CD14-positive monocyte (primary cell): ENCODE data around the gene CCDC85C. TPM values are rescaled to one million over a fixed set of nuclear protein-coding genes. Genes with fewer than 3 reads are reported as not detected.

Source experiments
- DNase-seq, 3 donors: peaks; one replicate each; pipeline ENCODE4 v3.0.0-alpha.2; 2011 to 2022
- H2AFZ ChIP-seq: 2 replicates; pipeline ENCODE4 v1.6.0; 2012; ENCODE audit warnings: mild to moderate bottlenecking, low read depth, low read length, inconsistent platforms; ENCODE audit not compliant: insufficient read depth, poor library complexity, severe bottlenecking
- H3K27ac ChIP-seq, 2 donors: 1 replicate in 1 of 2; 2 replicates in 1 of 2; pipeline ENCODE4 v1.5.1; 2012 to 2013; ENCODE audit warnings: low read length in 2 of 2, control low read depth in 1 of 2, inconsistent platforms in 1 of 2, low read depth in 1 of 2, mild to moderate bottlenecking in 1 of 2
- H3K27me3 ChIP-seq, 2 donors: one replicate each; pipeline versions ENCODE4 v1.6.0 to v1.6.1; 2011 to 2013; ENCODE audit warnings: low read length in 2 of 2; ENCODE audit not compliant: control insufficient read depth in 2 of 2, insufficient read depth in 2 of 2
- H3K36me3 ChIP-seq, 2 donors: replicated peaks in 1 of 2; 1 replicate in 1 of 2; 2 replicates in 1 of 2; pipeline versions ENCODE4 v1.5.1 to v1.6.1; 2012 to 2013; ENCODE audit warnings: low read length in 2 of 2, control low read depth in 1 of 2, inconsistent platforms in 1 of 2, mild to moderate bottlenecking in 1 of 2; ENCODE audit not compliant: insufficient read depth in 2 of 2, control insufficient read depth in 1 of 2
- H3K4me1 ChIP-seq, 2 donors: 1 replicate in 1 of 2; 2 replicates in 1 of 2; pipeline versions ENCODE4 v1.5.1 to v1.6.1; 2012 to 2013; ENCODE audit warnings: low read length in 2 of 2, control low read depth in 1 of 2, inconsistent platforms in 1 of 2, mild to moderate bottlenecking in 1 of 2, moderate library complexity in 1 of 2; ENCODE audit not compliant: insufficient read depth in 2 of 2, control insufficient read depth in 1 of 2
- H3K4me2 ChIP-seq: replicated peaks from 2 replicates; pipeline ENCODE3; 2012; ENCODE audit warnings: low read length, moderate library complexity, mild to moderate bottlenecking; ENCODE audit not compliant: poor library complexity, severe bottlenecking; ENCODE audit errors: extremely low read depth
- H3K4me3 ChIP-seq, 3 experiments: fragments of 200-600 bp in 1 of 3; sonication (generic) in 1 of 3; replicated peaks in 1 of 3; 1 replicate in 2 of 3; 2 replicates in 1 of 3; pipeline ENCODE4 v1.5.1; 2011 to 2013; ENCODE audit warnings: low read length in 3 of 3, mild to moderate bottlenecking in 3 of 3, control low read depth in 2 of 3, low read depth in 2 of 3, inconsistent platforms in 1 of 3, moderate library complexity in 1 of 3
- H3K79me2 ChIP-seq: 2 replicates; pipeline ENCODE4 v1.6.0; 2012; ENCODE audit warnings: mild to moderate bottlenecking, control low read depth, inconsistent platforms, low read length, moderate library complexity; ENCODE audit not compliant: insufficient read depth
- H3K9ac ChIP-seq: 2 replicates; pipeline ENCODE4 v1.6.0; 2017; ENCODE audit warnings: low read length, mild to moderate bottlenecking; ENCODE audit not compliant: insufficient read depth, poor library complexity, severe bottlenecking
- H3K9me3 ChIP-seq, 2 donors: replicated peaks in 1 of 2; 1 replicate in 1 of 2; 2 replicates in 1 of 2; pipeline versions ENCODE4 v1.5.1 to v1.6.1; 2012 to 2013; ENCODE audit warnings: low read length in 2 of 2, control low read depth in 1 of 2; ENCODE audit not compliant: control insufficient read depth in 1 of 2, insufficient read depth in 1 of 2
- H4K20me1 ChIP-seq: 2 replicates; pipeline ENCODE4 v1.6.0; 2012; ENCODE audit warnings: mild to moderate bottlenecking, low read length, control low read depth, moderate library complexity; ENCODE audit not compliant: insufficient read depth
- H3K27ac Mint-ChIP-seq, 7 donors: one replicate each; pipeline ENCODE4 v1.8.0; 2020; ENCODE audit warnings: mild to moderate bottlenecking in 7 of 7, mixed read lengths in 7 of 7, moderate library complexity in 6 of 7, inconsistent platforms in 2 of 7
- H3K27me3 Mint-ChIP-seq, 3 donors: one replicate each; pipeline ENCODE4 v1.8.0; 2021 to 2022; ENCODE audit warnings: low read depth in 3 of 3, mild to moderate bottlenecking in 3 of 3, mixed read lengths in 3 of 3, moderate library complexity in 3 of 3, inconsistent platforms in 1 of 3
- H3K36me3 Mint-ChIP-seq, 2 donors: one replicate each; pipeline ENCODE4 v1.8.0; 2020; ENCODE audit warnings: mixed read lengths in 2 of 2, inconsistent platforms in 1 of 2, mild to moderate bottlenecking in 1 of 2
- H3K4me1 Mint-ChIP-seq: one replicate; pipeline ENCODE4 v1.8.0; 2020; ENCODE audit warnings: mild to moderate bottlenecking, mixed read lengths
- H3K4me3 Mint-ChIP-seq, 2 donors: one replicate each; pipeline ENCODE4 v1.8.0; 2020; ENCODE audit warnings: mild to moderate bottlenecking in 2 of 2, mixed read lengths in 2 of 2, moderate library complexity in 1 of 2
- H3K9me3 Mint-ChIP-seq, 7 donors: one replicate each; pipeline ENCODE4 v1.8.0; 2020 to 2022; ENCODE audit warnings: mixed read lengths in 7 of 7, mild to moderate bottlenecking in 6 of 7, moderate library complexity in 6 of 7, inconsistent platforms in 2 of 7
- CTCF ChIP-seq: fragments of 200-600 bp; IDR thresholded peaks from one replicate; pipeline ENCODE4 v1.8.0; 2022; ENCODE audit warnings: antibody characterized with exemption, mild to moderate bottlenecking
- WGBS: methylation state at CpG from one replicate; pipeline ENCODE4 v1.1.5; 2013; ENCODE audit warnings: missing lambda C conversion rate; ENCODE audit not compliant: insufficient coverage; 5-methylcytosine and 5-hydroxymethylcytosine counted together
- intact Hi-C, 2 donors: fragments of 100-400 bp; cut with micrococcal nuclease; formaldehyde crosslinking; loops; one replicate each; pipeline versions ENCODE4 v1.15.0 to v1.15.1; 2023
- polyA plus RNA-seq, 3 donors: library from polyadenylated mRNA; depleted of rRNA in 1 of 3; unstranded in 2 of 3; stranded (reverse) in 1 of 3; fragments of 300-500 nt in 2 of 3; fragments of >200 nt in 1 of 3; fragmentation: Illumina TruSeq in 2 of 3; gene quantifications; 1 replicate in 2 of 3; 2 replicates in 1 of 3; pipeline ENCODE4 v1.2.3, GENCODE V29; 2012 to 2021

The CCDC85C gene
- polyA plus RNA-seq, 3 donors = under 0.01 to 0.03 TPM; not detected in 1

- no peak for TF ChIP-seq CTCF
- no peak overlapping the region for H3K27ac Mint-ChIP-seq
These were observed 25.4 kb downstream of the CCDC85C start for GRCh38 chr14:99578541-99579101.

GRCh38 chr14:99576761-99577705, 27.0 kb downstream of the CCDC85C start:
- no peak for TF ChIP-seq CTCF
- Mint-ChIP-seq H3K4me1 (no peaks in the 10 kb centered on the region), H3K27me3 (peaks cover 0 to under 1% (median 0%) of the 10 kb centered on the region in 3 donors), H3K9me3 (no peaks in the 10 kb centered on the region), H3K4me3 (no peak overlapping the region), H3K27ac (no peak overlapping the region), H3K36me3 (no peaks in the 10 kb centered on the region)
- Histone ChIP-seq H3K4me3 (no peak overlapping the region), H3K27ac (no peak overlapping the region), H2AFZ (no peak overlapping the region), H4K20me1 (no peaks in the 10 kb centered on the region), H3K79me2 (no peaks in the 10 kb centered on the region), H3K27me3 (no peaks in the 10 kb centered on the region), H3K9me3 (no peaks in the 10 kb centered on the region), H3K9ac (no peak overlapping the region), H3K36me3 (no peaks in the 10 kb centered on the region), H3K4me1 (no peaks in the 10 kb centered on the region), H3K4me2 (no peak overlapping the region)
- 95% methylated on average over 19 of the region's 26 CpGs for WGBS
- intact Hi-C loops = no loop called here
- no peak for DNase-seq

More at GRCh38 chr14:99578541-99579101, 25.4 kb downstream of the CCDC85C start:
- H3K27me3 Mint-ChIP-seq = peaks cover 0 to 1% (median 0%) of the 10 kb centered on the region in 3 donors
- intact Hi-C loops = no loop called here
- no peaks in the 10 kb centered on the region for H3K4me1 Mint-ChIP-seq
- Histone ChIP-seq H3K9ac (no peak overlapping the region), H3K4me3 (no peak overlapping the region), H3K27me3 (no peaks in the 10 kb centered on the region), H4K20me1 (no peaks in the 10 kb centered on the region), H3K4me1 (no peaks in the 10 kb centered on the region), H3K9me3 (no peaks in the 10 kb centered on the region), H3K4me2 (no peak overlapping the region), H3K79me2 (no peaks in the 10 kb centered on the region), H2AFZ (no peak overlapping the region), H3K27ac (no peak overlapping the region), H3K36me3 (no peaks in the 10 kb centered on the region)
- H3K9me3 Mint-ChIP-seq = no peaks in the 10 kb centered on the region
- no peak overlapping the region for H3K4me3 Mint-ChIP-seq
- WGBS = 89% methylated on average over 1 of the region's 12 CpGs
- no peak for DNase-seq
- H3K36me3 Mint-ChIP-seq = no peaks in the 10 kb centered on the region
